Mucosa of stomach (tissue), 1 donor: ENCODE results near the gene LYSMD3.
A peak's percentile ranks its signal among the peaks of the same experiment; 100 is the strongest.

Source experiments
- H3K27me3 ChIP-seq: one replicate; pipeline ENCODE4 v1.7.0; 2013; ENCODE audit warnings: mild to moderate bottlenecking, low read length; ENCODE audit not compliant: control insufficient read depth, insufficient read depth
- H3K36me3 ChIP-seq: one replicate; pipeline ENCODE4 v1.7.0; 2013; ENCODE audit warnings: low read length; ENCODE audit not compliant: control insufficient read depth, insufficient read depth
- H3K4me1 ChIP-seq: one replicate; pipeline ENCODE4 v1.7.0; 2013; ENCODE audit warnings: mild to moderate bottlenecking, low read length; ENCODE audit not compliant: control insufficient read depth, insufficient read depth
- H3K4me3 ChIP-seq: one replicate; pipeline ENCODE4 v1.7.0; 2013; ENCODE audit warnings: low read length
- H3K9ac ChIP-seq: one replicate; pipeline ENCODE4 v1.7.0; 2013; ENCODE audit warnings: mild to moderate bottlenecking, low read length, moderate library complexity
- H3K9me3 ChIP-seq: one replicate; pipeline ENCODE4 v1.7.0; 2013; ENCODE audit warnings: mild to moderate bottlenecking, low read length, moderate library complexity; ENCODE audit not compliant: control insufficient read depth
- donor health status: Pancreatic carcinoma.

LYSMD3 gene

DNA sequence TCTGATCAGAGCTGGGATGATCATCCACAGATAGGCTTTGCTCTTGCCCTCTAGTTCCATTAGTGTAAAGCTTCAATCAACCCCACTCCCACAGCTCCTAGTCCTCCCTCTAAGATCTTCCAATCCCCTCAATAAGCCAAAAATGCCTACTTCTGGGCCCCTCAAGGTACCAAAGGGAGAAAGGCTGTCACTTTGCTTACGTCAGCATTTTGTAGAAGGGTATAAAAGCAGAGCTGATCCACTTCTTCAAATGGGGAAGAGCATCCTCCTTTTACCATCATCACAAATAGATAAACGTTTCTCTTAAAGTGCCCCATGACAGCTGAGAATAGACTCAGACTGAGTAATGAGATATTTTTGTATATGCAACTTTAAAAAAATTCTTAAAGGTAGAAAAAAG is 16.1 kb upstream of the LYSMD3 start:
- H3K9me3 ChIP-seq: no peaks in the 10 kb centered on the region
- no peaks in the 10 kb centered on the region for H3K4me1 ChIP-seq
- H3K4me3 ChIP-seq: no peak overlapping the region
- no peaks in the 10 kb centered on the region for H3K36me3 ChIP-seq
- H3K27me3 ChIP-seq: peaks cover 55% of the 10 kb centered on the region
- no peak overlapping the region for H3K9ac ChIP-seq

DNA sequence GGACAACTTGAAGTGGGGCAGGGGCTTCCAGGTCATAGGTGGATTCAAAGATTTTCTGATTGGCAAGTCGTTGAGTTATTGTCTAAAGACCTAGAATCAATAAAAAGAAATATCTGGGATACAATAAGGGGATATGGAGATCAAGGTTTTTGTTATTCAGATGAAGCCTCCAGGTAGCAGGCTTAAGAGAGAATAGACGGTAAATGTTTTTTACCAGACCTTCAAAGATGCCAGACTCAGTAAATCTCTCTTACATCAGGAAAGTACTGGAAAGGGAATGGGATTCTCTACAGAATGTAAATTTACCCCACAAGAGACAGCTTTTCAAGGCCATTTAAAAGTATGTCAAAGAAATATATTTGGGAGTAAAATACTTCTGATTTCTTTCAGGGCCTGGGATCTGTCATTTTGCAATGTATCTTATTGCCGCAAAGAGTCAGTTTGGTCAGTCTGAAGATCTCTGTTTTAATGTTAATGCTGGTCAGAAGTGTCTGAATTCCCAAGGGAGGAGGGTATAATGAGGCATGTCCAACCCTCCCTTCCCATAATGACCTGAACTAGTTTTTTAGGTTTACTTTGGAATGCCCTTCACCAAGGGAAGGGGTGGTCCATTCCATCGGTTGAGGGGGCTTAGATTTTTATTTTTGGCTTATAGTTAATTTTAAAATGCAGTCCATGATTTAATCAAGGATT is 13.6 kb upstream of the LYSMD3 start:
- Histone ChIP-seq H3K9me3 (no peaks in the 10 kb centered on the region), H3K4me3 (no peak overlapping the region), H3K9ac (no peak overlapping the region), H3K36me3 (no peaks in the 10 kb centered on the region), H3K27me3 (peaks cover 58% of the 10 kb centered on the region), H3K4me1 (no peaks in the 10 kb centered on the region)

DNA sequence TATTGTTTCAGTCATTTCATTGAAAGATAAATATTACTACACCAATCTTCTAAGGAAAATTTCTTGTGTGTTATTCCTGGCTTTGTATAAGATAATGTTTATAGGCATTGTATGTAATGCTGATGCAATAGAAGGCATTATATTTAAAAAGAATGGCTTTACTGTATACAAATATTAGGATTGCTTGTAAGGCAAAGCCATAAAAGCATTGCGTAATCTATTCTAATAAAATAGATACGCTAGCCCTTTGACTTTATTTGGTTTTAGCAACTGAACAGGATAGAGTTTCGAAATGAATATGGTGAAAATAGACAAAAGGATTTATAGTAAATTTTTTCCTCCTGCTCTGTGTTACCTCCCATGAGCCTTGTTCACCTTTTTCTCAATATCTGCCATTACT is 5.5 kb upstream of the LYSMD3 start:
- Histone ChIP-seq H3K9ac (no peak overlapping the region), H3K27me3 (peaks cover 50% of the 10 kb centered on the region), H3K4me3 (no peak overlapping the region), H3K4me1 (no peaks in the 10 kb centered on the region), H3K36me3 (no peaks in the 10 kb centered on the region), H3K9me3 (no peaks in the 10 kb centered on the region)

DNA sequence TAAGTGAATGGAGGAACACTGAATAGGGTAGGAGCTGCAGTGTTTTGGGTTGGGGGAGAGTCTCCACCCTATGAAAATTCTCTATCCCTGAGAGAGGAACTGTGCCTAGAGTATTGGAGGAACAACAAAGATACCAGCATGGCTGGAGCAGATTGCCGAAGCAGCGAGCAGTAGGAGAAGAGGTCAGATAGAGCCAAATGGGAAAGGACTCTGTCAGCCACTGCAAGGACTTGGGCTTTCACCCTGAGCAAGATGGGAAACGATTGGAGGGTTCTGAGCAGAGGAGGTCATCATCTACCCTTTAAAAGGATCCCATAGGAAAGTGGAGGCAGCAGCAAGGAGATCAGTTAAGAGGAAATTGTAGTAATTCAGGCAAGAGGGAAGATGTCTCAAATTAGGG is 4.4 kb upstream of the LYSMD3 start:
- Histone ChIP-seq H3K36me3 (no peaks in the 10 kb centered on the region), H3K4me1 (no peaks in the 10 kb centered on the region), H3K27me3 (peaks cover 44% of the 10 kb centered on the region), H3K9me3 (no peaks in the 10 kb centered on the region), H3K9ac (no peak overlapping the region), H3K4me3 (no peak overlapping the region)

DNA sequence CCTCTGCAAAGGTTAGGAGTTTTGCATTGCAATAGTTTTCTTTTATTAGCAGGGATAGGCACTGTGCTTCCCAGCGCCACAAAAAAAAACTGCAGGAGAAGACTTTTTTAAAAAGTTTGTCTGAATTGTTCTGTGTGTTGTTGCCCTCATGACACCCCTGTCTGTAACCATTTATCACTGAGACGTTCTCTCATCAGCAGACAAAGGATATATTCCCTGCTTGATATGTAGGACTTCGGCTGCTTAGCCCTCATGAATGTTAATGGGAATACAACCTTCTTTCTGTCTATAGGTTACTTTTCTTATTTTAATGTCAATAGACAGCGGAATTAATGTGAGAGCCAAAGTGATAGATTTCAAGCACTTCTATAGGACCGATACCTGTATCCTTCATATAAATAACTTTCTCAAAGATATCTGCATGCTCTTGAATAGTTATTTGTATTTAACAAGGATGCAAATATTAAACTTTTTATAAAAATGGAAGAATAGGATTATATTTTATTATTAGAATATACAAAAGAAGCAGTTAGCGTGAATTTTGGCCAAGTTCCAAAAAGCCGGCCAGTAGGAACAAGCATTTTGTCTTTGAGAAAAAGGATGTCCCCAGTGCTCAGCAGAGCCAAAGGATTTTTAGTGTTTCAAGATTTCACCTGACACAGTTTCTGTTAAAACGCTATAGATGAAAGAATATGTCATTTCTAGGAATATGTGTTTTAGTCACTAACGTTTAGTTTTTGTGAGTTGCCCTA is 1.5 kb upstream of the LYSMD3 start:
- Histone ChIP-seq H3K36me3 (no peaks in the 10 kb centered on the region), H3K9me3 (no peaks in the 10 kb centered on the region), H3K27me3 (peaks cover 26% of the 10 kb centered on the region), H3K4me3 (no peak overlapping the region), H3K4me1 (peaks cover 18% of the 10 kb centered on the region), H3K9ac (no peak overlapping the region)

DNA sequence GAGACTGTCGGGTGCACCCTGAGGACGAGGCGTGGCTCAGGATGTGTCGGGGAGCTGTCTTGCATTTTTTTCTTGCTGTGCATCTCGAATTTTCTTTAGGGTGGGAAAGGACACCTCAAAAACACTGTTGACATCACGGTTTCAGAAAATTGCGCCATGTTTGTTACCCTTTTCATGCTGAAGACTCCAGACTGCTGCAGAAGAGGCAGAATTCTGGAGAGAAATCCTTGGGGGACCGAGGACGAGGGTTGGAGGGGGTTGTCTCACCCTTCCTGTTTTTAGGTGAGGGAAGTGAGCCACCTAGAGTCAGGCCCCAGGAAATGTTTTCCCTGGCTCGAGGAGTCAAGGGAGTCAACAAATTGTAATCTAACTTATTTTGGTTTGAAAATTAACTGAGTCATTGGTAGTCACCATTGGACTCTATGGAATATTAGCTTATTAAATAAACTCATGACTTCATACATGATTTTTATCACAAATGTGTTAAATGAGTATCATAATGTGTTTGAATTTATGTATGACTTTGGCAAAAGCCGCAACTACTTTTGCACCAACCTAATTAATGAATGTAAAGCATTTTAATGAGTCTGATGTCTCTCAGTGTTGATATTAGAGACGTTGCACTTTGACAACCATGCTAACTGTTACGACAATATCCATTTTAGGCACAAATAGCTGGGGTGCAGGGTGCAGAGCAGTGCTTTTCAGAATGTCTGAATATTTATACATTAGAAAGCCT is 724 bp upstream of the LYSMD3 start:
- Histone ChIP-seq H3K9me3 (no peaks in the 10 kb centered on the region), H3K4me1 (peaks cover 18% of the 10 kb centered on the region), H3K36me3 (no peaks in the 10 kb centered on the region), H3K9ac (peak overlapping the region; percentile 46), H3K27me3 (peaks cover 19% of the 10 kb centered on the region), H3K4me3 (peak overlapping the region; percentile 60)

DNA sequence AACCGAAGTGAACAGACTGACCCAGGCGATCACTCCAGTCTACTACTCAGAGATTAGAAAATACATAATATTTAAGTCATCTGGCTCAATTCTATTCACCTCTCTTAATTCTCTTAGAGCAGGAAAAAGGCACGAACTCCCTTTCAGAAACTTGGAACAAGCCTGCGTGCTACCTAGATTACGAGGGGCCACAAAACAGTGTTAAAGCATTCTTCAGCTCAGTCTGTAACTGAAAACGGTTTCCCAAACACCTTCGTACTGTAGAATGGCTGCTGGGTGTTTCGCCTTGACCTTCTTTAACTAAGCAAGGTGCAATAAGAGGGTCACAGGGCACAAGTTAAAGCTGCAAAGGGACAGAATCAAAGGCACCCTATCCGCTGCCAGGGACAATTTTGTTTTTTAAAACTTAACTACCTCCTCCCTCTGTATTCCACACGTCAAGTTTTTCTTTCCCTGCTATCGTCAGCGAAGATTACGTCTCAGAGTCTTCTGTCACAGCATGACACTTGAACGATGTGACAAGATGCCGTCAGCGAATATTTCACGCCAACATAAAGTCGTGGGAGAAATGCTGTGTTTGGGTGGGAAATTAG is 687 bp downstream of the LYSMD3 start:
- Histone ChIP-seq H3K27me3 (peaks cover 11% of the 10 kb centered on the region), H3K9me3 (no peaks in the 10 kb centered on the region), H3K4me1 (peaks cover 18% of the 10 kb centered on the region), H3K9ac (peak overlapping the region; percentile 92), H3K4me3 (peak overlapping the region; percentile 93), H3K36me3 (no peaks in the 10 kb centered on the region)

DNA sequence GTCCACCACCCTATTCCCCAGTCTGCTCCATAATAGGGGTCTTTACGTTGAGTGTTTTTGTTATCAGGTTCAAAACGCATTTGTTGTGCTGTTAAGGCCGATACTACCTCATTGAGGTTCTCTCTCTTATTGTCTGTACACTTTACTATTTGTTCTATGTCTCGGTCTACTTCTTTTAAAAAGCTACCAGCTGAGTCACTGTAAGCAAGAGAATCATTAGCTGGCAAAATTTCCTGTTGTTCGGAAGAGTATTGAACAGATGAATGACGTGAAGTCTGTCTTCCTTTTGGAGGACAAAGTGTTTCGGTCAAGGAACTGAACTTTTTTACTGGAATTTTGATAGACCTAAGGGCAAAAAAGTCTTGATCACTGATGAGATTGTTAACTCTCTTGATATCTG is 10.3 kb downstream of the LYSMD3 start:
- Histone ChIP-seq H3K9me3 (no peaks in the 10 kb centered on the region), H3K36me3 (peaks cover 7% of the 10 kb centered on the region), H3K9ac (no peak overlapping the region), H3K27me3 (no peaks in the 10 kb centered on the region), H3K4me3 (no peak overlapping the region), H3K4me1 (no peaks in the 10 kb centered on the region)

DNA sequence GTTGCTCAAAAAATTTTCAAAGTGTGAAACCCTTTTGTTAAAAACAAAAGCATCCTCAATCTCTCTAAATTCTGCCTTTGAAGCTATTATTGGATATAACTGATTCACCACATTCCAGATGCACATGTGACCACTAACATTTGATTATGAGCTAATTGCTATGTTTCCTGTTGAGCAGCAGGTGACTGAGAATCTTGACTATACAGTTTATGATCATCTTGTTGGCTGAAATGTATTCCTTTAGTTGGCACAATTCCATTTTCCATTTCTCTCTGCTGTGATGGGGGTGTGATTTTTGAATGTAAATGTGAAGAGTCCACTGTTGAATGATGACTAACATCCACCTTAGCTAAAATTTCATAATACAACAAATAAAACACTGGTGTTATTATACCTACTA is 10.7 kb downstream of the LYSMD3 start:
- H3K4me3 ChIP-seq: no peak overlapping the region
- H3K36me3 ChIP-seq: peaks cover 7% of the 10 kb centered on the region
- no peak overlapping the region for H3K9ac ChIP-seq
- no peaks in the 10 kb centered on the region for H3K9me3 ChIP-seq
- no peaks in the 10 kb centered on the region for H3K4me1 ChIP-seq
- H3K27me3 ChIP-seq: no peaks in the 10 kb centered on the region

DNA sequence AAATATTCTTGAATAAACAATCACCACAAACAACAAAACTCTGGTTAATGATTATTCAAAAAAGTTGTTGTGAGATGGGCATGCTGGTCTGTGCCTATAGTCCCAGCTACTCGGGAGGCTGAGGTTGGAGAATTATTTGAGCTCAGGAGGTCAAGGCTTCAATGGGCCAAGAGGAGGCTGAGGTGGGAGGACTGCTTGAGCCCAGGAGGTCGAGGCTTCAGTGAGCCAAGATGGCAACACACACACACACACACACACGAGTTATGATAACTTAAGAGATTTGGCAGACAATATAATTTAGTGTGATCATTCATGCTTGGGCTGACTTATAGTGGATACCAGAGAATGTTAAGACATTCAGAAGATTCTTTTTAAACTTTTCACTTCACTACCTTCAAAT is 14.9 kb downstream of the LYSMD3 start:
- no peak overlapping the region for H3K4me3 ChIP-seq
- H3K4me1 ChIP-seq: no peaks in the 10 kb centered on the region
- H3K27me3 ChIP-seq: peaks cover under 1% of the 10 kb centered on the region
- H3K9ac ChIP-seq: no peak overlapping the region
- no peaks in the 10 kb centered on the region for H3K9me3 ChIP-seq
- peaks cover 7% of the 10 kb centered on the region for H3K36me3 ChIP-seq

DNA sequence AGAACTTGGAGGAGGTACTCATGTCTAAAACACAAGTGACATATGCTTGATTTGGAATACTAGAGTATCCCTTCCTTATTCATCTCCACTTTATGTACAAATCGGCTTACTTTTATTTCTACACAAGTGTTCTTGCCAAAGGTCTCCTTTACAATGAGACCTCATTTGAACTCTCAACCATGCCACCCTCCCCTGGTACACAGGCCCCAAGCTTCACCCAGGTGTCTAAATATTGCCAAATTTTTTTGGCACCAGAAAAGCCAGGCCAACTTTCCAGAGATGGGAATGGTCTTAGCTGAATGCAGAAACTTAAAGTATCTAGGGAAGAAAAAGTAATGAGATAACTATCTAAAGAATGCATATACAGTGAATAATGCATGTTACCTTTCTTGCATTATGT is 18.9 kb downstream of the LYSMD3 start:
- Histone ChIP-seq H3K9ac (no peak overlapping the region), H3K4me1 (no peaks in the 10 kb centered on the region), H3K4me3 (no peak overlapping the region), H3K36me3 (no peaks in the 10 kb centered on the region), H3K27me3 (peaks cover 3% of the 10 kb centered on the region), H3K9me3 (no peaks in the 10 kb centered on the region)

DNA sequence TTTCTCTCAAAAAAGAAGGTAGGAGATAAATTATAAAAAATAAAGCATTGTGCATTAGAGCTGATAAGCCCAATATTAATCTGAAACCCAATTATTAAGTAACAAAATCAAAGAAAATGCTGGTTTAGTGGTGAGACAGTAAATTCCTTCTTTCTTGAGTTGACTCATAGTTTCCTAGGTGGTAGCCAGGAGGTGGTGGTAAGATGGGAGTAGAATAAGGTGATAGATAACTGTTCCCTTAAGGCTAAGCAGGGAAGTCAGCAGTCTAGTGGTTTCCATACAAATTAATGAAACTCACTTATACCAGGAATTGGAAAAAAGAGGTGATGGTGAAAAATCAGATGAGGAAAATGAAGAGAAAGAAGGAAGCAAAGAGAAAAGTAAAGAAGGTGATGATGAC is 23.2 kb downstream of the LYSMD3 start:
- Histone ChIP-seq H3K27me3 (peaks cover 3% of the 10 kb centered on the region), H3K9me3 (no peaks in the 10 kb centered on the region), H3K4me3 (no peak overlapping the region), H3K36me3 (no peaks in the 10 kb centered on the region), H3K9ac (no peak overlapping the region), H3K4me1 (no peaks in the 10 kb centered on the region)
